Esophagus muscularis mucosa (tissue), 4 donors: Measurements from ENCODE around the gene LHFPL2.

Source experiments
- EP300 ChIP-seq: sonication (generic); formaldehyde crosslinking; IDR thresholded peaks from one replicate; pipeline ENCODE4 v1.6.1; 2017; ENCODE audit warnings: antibody characterized with exemption
- POLR2A ChIP-seq: fragments of 450-650 bp; IDR thresholded peaks from one replicate; pipeline ENCODE4 v1.6.1; 2017; ENCODE audit warnings: antibody characterized with exemption, moderate library complexity, mild to moderate bottlenecking, low read depth
- POLR2AphosphoS5 ChIP-seq, 2 donors: sonication (generic); formaldehyde crosslinking; IDR thresholded peaks; one replicate each; pipeline ENCODE4 v1.6.1; 2017; ENCODE audit warnings: antibody characterized with exemption in 2 of 2
- TF ChIP-seq, protein P1 (sequence below), 3 experiments: fragments of 200-600 bp in 2 of 3; fragments of 450-650 bp in 1 of 3; sonication (generic) in 2 of 3; IDR thresholded peaks; one replicate each; pipeline ENCODE4 v1.5.1; 2017 to 2019; ENCODE audit warnings: antibody characterized with exemption in 3 of 3, mild to moderate bottlenecking in 2 of 3, moderate library complexity in 1 of 3

DNA sequence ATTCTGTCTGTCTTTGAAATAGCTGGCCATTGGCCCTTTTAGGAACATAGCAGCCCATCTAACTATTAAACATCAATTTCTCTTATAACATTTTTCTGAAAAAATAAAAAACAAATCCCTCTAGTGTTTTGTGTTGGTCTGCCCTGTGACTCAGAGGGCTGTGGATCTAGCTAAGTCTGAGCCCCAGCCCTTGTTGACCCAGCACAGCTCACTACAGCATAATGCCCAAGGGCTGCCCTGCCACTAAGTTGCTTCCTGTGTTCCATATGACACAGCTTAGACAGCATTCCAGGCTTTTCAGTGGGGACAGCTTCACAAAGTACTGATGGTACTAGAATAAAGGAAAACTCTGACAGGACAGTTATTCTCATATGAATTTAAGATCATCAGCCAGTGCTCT, 152.2 kb downstream of the LHFPL2 start:
- TF ChIP-seq, protein P1, sequence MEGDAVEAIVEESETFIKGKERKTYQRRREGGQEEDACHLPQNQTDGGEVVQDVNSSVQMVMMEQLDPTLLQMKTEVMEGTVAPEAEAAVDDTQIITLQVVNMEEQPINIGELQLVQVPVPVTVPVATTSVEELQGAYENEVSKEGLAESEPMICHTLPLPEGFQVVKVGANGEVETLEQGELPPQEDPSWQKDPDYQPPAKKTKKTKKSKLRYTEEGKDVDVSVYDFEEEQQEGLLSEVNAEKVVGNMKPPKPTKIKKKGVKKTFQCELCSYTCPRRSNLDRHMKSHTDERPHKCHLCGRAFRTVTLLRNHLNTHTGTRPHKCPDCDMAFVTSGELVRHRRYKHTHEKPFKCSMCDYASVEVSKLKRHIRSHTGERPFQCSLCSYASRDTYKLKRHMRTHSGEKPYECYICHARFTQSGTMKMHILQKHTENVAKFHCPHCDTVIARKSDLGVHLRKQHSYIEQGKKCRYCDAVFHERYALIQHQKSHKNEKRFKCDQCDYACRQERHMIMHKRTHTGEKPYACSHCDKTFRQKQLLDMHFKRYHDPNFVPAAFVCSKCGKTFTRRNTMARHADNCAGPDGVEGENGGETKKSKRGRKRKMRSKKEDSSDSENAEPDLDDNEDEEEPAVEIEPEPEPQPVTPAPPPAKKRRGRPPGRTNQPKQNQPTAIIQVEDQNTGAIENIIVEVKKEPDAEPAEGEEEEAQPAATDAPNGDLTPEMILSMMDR (IDR thresholded peaks at IDR 0.05), result no peak
- TF ChIP-seq EP300 (no peak), POLR2A (no peak), POLR2AphosphoS5 (IDR thresholded peaks at IDR 0.05) (no peak)
